Fibroblast of gingiva (primary cell): ENCODE results near the gene EIF5AL1.

ENCODE experiments used
- DNase-seq: peaks from one replicate; pipeline ENCODE4 v3.0.0-alpha.2; 2011; ENCODE audit warnings: low read depth

Gene EIF5AL1

GRCh38 chr10:79559726-79560125 lies 47.4 kb downstream of the EIF5AL1 start:
- DNase-seq, result no peak

- DNase-seq, result no peak
Measured at GRCh38 chr10:79560160-79560709, 47.9 kb downstream of the EIF5AL1 start, which contains the start of gene SFTPA2. TSS of gene SFTPA2 (minus strand) at chr10:79560407. CDS start at chr10:79559483, 924 bp downstream.

GRCh38 chr10:79561257-79561656 lies 48.9 kb downstream of the EIF5AL1 start:
- no peak for DNase-seq

- peak; percentile 45 for DNase-seq
Measured at GRCh38 chr10:79562135-79562756, 49.9 kb downstream of the EIF5AL1 start.

GRCh38 chr10:79563426-79563825 lies 51.1 kb downstream of the EIF5AL1 start:
- no peak for DNase-seq
